Measurements from ENCODE around the gene EFCAB8. TPM values are rescaled to one million over a fixed set of nuclear protein-coding genes. Genes with fewer than 3 reads are reported as not detected.

EFCAB8 gene
- total RNA-seq, 4 donors from 2014 or later, result 1.4 to 1.5 TPM; not detected in 2

- no peaks in the 10 kb centered on the region for H3K9me3 ChIP-seq
- H3K36me3 ChIP-seq, result no peaks in the 10 kb centered on the region
- no peak overlapping the region for H3K4me3 ChIP-seq
- intact Hi-C loops (cut with DNase I; ENCODE audit: low total_unique reads), result no loop called here
- no peak overlapping the region for H3K27ac ChIP-seq
- no peaks in the 10 kb centered on the region for H3K4me1 ChIP-seq
- TF ChIP-seq CTCF (IDR thresholded peaks at IDR 0.05) (no peak), POLR2A (IDR thresholded peaks at IDR 0.05) (no peak)
- no peak for DNase-seq
- no peaks in the 10 kb centered on the region for H3K27me3 ChIP-seq
These were observed 26.5 kb downstream of the EFCAB8 start for GRCh38 chr20:32885185-32885584.

- H3K27me3 ChIP-seq, result no peaks in the 10 kb centered on the region
- H3K9me3 ChIP-seq, result no peaks in the 10 kb centered on the region
- no peak overlapping the region for H3K4me3 ChIP-seq
- no peak for DNase-seq
- H3K36me3 ChIP-seq, result no peaks in the 10 kb centered on the region
- TF ChIP-seq POLR2A (IDR thresholded peaks at IDR 0.05) (no peak), CTCF (IDR thresholded peaks at IDR 0.05) (no peak)
- no peak overlapping the region for H3K27ac ChIP-seq
- intact Hi-C loops (cut with DNase I; ENCODE audit: low total_unique reads), result no loop called here
- no peaks in the 10 kb centered on the region for H3K4me1 ChIP-seq
These were observed 27.2 kb downstream of the EFCAB8 start for GRCh38 chr20:32885952-32886351.

- TF ChIP-seq CTCF (IDR thresholded peaks at IDR 0.05) (no peak), POLR2A (IDR thresholded peaks at IDR 0.05) (no peak)
- no peaks in the 10 kb centered on the region for H3K9me3 ChIP-seq
- no peaks in the 10 kb centered on the region for H3K36me3 ChIP-seq
- H3K27ac ChIP-seq, result no peak overlapping the region
- intact Hi-C loops (cut with DNase I; ENCODE audit: low total_unique reads), result no loop called here
- H3K4me3 ChIP-seq, result no peak overlapping the region
- H3K4me1 ChIP-seq, result no peaks in the 10 kb centered on the region
- no peaks in the 10 kb centered on the region for H3K27me3 ChIP-seq
- no peak for DNase-seq
These were observed 27.9 kb downstream of the EFCAB8 start for GRCh38 chr20:32886652-32887051.

- Histone ChIP-seq H3K36me3 (no peaks in the 10 kb centered on the region), H3K27ac (no peak overlapping the region), H3K27me3 (no peaks in the 10 kb centered on the region), H3K4me3 (no peak overlapping the region), H3K9me3 (no peaks in the 10 kb centered on the region), H3K4me1 (no peaks in the 10 kb centered on the region)
- TF ChIP-seq CTCF (IDR thresholded peaks at IDR 0.05), result no peak
- no peak for TF ChIP-seq POLR2A (IDR thresholded peaks at IDR 0.05)
- intact Hi-C loops (cut with DNase I; ENCODE audit: low total_unique reads), result no loop called here
- no peak for DNase-seq
These were observed 28.8 kb downstream of the EFCAB8 start for GRCh38 chr20:32887492-32887891.

GRCh38 chr20:32888636-32889035 is 29.9 kb downstream of the EFCAB8 start:
- H3K4me3 ChIP-seq, result no peak overlapping the region
- no peak overlapping the region for H3K27ac ChIP-seq
- no peak for TF ChIP-seq POLR2A (IDR thresholded peaks at IDR 0.05)
- TF ChIP-seq CTCF (IDR thresholded peaks at IDR 0.05), result no peak
- DNase-seq, result no peak
- H3K36me3 ChIP-seq, result no peaks in the 10 kb centered on the region
- H3K27me3 ChIP-seq, result no peaks in the 10 kb centered on the region
- intact Hi-C loops (cut with DNase I; ENCODE audit: low total_unique reads), result no loop called here
- no peaks in the 10 kb centered on the region for H3K4me1 ChIP-seq
- H3K9me3 ChIP-seq, result no peaks in the 10 kb centered on the region

Data from uterus (tissue), 4 donors.